Central memory CD8-positive, alpha-beta T cell (primary cell): ENCODE results near the gene C8G.

Source experiments
- ATAC-seq: fragments of 150-1000 bp; cut with Tn5 transposase; replicated peaks from 2 replicates; pipeline ENCODE4 v1.10.0; 2022; ENCODE audit warnings: mild to moderate bottlenecking, moderate FRiP score, moderate number of reproducible peaks; ENCODE audit not compliant: poor library complexity, severe bottlenecking; ENCODE audit errors: extremely low read depth
- DNase-seq, 2 donors: peaks; one replicate each; pipeline ENCODE4 v3.0.0; 2021; ENCODE audit warnings: low spot score in 2 of 2
- H3K27ac Mint-ChIP-seq: one replicate; pipeline ENCODE4 v1.8.0; 2022; ENCODE audit warnings: low read depth, mild to moderate bottlenecking, moderate library complexity, mixed read lengths
- H3K27me3 Mint-ChIP-seq: one replicate; pipeline ENCODE4 v1.8.0; 2022; ENCODE audit warnings: mixed read lengths
- H3K36me3 Mint-ChIP-seq: one replicate; pipeline ENCODE4 v1.8.0; 2022; ENCODE audit warnings: mild to moderate bottlenecking, moderate library complexity, mixed read lengths; ENCODE audit not compliant: insufficient read depth
- H3K4me1 Mint-ChIP-seq: one replicate; pipeline ENCODE4 v1.8.0; 2022; ENCODE audit warnings: mixed read lengths
- H3K4me3 Mint-ChIP-seq: one replicate; pipeline ENCODE4 v1.8.0; 2022; ENCODE audit warnings: mild to moderate bottlenecking, moderate library complexity, mixed read lengths
- H3K9me3 Mint-ChIP-seq: one replicate; pipeline ENCODE4 v1.8.0; 2022; ENCODE audit warnings: mixed read lengths

Gene C8G

DNA sequence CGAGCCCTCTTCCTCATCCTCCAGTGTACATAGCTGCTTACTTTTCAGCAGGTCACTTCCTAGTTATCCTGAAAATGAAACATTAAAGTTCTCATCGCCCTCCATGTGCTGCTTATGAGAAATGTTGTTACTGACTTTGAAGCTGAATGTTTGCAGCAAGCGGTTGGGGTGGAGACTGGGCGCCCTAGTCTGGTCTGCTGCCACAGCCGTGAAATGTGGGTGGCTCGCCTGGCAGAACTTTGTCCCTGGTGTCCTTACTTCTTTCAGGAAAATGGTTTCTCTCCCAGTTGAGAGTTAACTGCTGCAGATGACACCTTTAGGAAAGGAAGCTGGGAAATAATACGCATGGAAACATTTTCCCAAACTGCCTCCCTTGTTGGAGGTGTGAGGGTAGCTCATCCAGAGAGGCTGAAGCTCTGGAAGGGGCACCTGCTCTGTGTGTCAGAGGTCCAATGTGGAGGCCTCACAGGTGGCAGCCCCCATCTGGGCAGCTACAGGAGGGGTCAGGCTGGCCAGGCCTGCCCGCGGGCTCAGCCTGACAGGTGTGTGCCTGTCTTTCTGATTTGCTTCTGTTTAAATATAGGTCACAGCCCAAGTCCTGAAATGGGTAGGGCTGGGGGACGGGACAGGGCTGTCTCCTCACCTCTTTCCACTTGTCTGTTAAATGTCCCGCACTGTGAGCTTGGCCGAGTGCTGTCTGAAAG is 34.7 kb upstream of the C8G start:
- no peak overlapping the region for H3K4me3 Mint-ChIP-seq
- no peaks in the 10 kb centered on the region for H3K27me3 Mint-ChIP-seq
- peaks cover 38% of the 10 kb centered on the region for H3K36me3 Mint-ChIP-seq
- no peak for ATAC-seq
- no peaks in the 10 kb centered on the region for H3K9me3 Mint-ChIP-seq
- H3K27ac Mint-ChIP-seq: no peak overlapping the region
- H3K4me1 Mint-ChIP-seq: no peaks in the 10 kb centered on the region
- no peak for DNase-seq

DNA sequence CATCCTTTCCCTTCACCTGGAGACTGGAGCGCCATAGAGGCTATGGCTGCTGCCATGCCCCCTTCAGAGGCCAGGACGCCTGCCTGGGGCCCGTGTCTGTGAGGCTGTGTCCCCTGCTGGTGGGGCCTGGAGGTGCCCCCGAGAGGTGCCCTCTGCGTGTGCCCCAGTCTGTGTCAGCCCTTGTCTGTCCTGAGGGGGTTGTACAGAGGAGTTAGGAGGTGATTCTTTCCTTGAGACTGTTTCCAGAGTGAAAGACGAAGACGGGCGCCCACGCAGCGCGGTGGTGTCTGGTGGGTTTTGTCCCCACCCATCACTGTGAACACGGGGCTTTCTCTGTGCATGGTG is 34.2 kb upstream of the C8G start:
- Mint-ChIP-seq H3K9me3 (no peaks in the 10 kb centered on the region), H3K4me3 (no peak overlapping the region), H3K27ac (no peak overlapping the region), H3K27me3 (no peaks in the 10 kb centered on the region), H3K36me3 (peaks cover 38% of the 10 kb centered on the region), H3K4me1 (peaks cover 1% of the 10 kb centered on the region)
- ATAC-seq (no peak), DNase-seq (no peak)

DNA sequence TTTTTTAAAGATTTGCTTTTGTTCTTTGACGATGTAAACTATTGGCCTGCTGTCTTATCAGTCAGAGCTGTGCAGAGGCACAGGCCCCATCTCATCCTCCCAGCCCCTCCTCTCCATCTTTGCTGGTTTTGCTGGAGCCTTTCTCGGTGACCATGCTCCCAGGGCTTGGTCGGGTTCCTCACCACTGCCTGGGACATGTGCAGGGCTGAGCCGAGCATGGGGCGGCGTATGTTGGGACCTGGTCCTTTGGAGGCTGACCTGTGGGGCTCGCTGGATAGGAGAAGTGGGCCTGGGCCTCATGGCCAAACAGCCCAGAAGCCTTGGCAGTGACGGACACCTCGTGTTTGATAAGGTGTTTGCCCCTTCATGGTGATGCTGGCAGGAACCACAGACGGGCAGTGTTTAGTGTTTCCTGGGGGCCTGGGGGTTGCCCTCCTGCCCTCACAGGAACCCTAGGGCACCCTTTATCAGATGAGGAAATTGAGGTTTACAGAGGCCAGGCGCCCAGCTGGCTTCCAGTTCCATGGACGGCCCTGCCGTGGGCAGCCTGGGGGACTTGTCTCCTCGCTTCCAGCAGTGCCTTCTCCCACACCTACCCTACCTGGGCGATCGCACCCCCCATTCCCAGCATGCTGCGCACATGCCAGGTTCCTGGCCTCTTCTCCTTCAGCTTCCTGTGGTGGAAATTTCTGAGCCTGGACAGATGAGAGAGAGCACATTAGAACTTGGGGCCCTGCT is 31.2 kb upstream of the C8G start:
- Mint-ChIP-seq H3K4me1 (peaks cover 17% of the 10 kb centered on the region), H3K27me3 (no peaks in the 10 kb centered on the region), H3K27ac (peak overlapping the region; percentile 32), H3K9me3 (no peaks in the 10 kb centered on the region), H3K4me3 (no peak overlapping the region), H3K36me3 (peaks cover 39% of the 10 kb centered on the region)
- ATAC-seq: no peak
- no peak for DNase-seq

DNA sequence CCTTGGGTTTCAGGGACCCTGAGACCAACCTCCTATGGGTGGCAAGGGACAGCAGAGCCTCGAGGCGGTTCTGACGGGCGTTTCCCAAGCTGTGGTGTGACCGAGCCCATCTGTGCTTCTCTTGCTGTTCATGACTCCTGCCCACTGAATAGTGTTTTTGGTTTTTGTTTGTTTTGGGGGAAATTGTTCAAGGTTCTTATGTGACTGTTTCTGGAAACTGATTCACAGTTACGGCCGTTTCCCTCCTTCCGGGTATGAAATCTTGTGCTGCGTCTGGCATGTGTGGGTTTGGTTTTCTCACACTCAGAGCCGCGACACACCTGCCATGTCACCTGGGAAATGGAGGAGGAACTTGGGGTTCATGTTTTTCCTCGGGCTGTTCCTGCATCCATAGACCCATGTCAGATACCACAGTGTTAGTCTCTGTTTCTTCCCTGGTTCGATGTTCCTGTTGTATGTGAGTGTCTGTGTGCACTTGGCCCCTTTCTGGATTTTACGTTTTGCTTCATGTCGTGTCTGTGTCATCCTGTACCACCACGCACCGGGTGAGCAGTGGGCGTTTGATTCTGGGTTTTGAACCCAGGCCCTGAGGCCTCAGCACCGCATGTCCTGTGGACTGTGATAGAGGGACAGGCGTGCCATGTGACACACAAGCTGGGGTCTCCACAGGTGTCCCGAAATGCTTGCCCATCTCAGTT is 29.3 kb upstream of the C8G start:
- peaks cover 37% of the 10 kb centered on the region for H3K36me3 Mint-ChIP-seq
- H3K4me3 Mint-ChIP-seq: no peak overlapping the region
- no peaks in the 10 kb centered on the region for H3K9me3 Mint-ChIP-seq
- ATAC-seq: no peak
- no peak for DNase-seq
- no peaks in the 10 kb centered on the region for H3K27me3 Mint-ChIP-seq
- H3K27ac Mint-ChIP-seq: no peak overlapping the region
- H3K4me1 Mint-ChIP-seq: peaks cover 17% of the 10 kb centered on the region

DNA sequence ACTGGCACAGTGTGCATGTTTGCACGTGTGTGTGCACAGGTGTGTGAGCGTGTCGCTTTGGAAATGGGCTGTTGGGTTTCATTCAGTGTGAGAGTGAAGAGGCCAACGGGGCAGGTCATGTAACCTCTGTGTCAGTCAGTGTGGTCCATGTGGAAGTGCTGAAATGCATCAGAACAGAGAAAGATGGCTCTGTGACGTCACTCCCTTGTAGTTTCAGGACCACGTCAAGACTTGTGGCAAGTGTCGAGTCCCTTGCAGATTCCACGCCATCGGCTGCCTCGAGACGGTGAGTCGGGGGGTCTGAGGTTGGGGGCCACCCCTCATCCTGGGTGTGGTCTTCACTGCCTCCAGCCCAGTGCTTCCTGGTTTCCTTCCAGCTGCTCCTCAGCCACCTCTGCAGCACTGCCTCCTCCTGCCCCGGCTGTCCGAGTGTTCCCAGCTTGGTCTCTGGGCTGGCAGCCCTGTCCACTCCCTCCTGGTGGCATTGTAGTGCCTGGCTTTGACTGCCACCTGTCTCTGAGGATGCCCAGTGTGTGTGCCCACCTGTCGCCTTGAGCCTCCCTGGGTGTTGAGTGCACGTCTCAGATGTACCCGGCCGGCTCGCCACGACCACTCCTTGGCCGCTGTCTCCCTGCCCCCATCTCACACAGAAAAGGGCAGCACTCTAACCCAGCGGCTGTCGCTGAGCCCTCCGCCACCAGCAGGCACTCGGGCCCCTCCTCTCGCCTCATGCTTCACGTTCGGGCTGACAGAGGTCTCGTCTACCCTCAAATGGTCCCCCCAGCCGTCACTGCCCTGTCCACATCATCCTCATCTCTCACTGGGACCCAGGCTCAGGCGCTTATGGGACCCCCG is 28.5 kb upstream of the C8G start:
- Mint-ChIP-seq H3K36me3 (peaks cover 35% of the 10 kb centered on the region), H3K4me3 (no peak overlapping the region), H3K27ac (peak overlapping the region; percentile 83), H3K4me1 (peaks cover 17% of the 10 kb centered on the region), H3K9me3 (no peaks in the 10 kb centered on the region), H3K27me3 (no peaks in the 10 kb centered on the region)
- DNase-seq (no peak), ATAC-seq (no peak)

DNA sequence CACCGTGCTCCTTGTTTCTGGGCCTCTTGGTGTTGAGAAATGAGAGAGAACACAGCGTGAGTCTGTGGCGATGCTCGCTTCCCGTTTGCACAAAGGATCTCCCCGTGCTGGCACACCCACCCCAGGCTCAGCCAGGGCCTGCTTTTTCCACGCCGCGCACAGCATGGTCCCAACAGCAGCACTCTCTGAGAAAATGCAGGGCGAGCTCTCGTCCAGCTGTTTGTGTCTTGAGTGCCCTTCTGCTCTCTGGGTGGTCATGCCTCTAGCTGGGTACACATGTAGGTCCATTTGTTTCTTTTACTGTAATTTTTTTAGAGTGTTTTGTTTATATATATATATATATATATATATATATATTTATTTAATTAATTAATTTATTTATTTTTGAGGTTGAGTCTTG is 27.1 kb upstream of the C8G start:
- Mint-ChIP-seq H3K4me3 (no peak overlapping the region), H3K27ac (peak overlapping the region; percentile 83), H3K36me3 (peaks cover 34% of the 10 kb centered on the region)

DNA sequence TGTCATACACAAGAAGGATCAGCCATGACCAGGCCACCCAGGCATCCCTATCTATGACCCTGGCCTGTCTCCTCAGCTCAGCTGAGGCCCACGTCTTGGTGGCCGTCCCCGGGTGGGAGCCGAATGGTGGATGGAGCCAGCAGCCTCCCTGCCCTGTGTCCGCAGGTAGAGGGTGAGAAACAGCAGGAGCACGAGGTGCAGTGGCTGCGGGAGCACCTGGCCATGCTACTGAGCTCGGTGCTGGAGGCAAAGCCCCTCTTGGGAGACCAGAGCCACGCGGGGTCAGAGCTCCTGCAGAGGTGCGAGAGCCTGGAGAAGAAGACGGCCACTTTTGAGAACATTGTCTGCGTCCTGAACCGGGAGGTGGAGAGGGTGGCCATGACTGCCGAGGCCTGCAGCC is 25.0 kb upstream of the C8G start:
- ATAC-seq (no peak), DNase-seq (no peak)
- no peaks in the 10 kb centered on the region for H3K27me3 Mint-ChIP-seq
- H3K9me3 Mint-ChIP-seq: no peaks in the 10 kb centered on the region
- H3K4me1 Mint-ChIP-seq: peaks cover 17% of the 10 kb centered on the region
- H3K27ac Mint-ChIP-seq: peak overlapping the region; percentile 75
- no peak overlapping the region for H3K4me3 Mint-ChIP-seq
- peaks cover 32% of the 10 kb centered on the region for H3K36me3 Mint-ChIP-seq

More for the DNA sequence above, 27.1 kb upstream of the C8G start:
- H3K27me3 Mint-ChIP-seq: no peaks in the 10 kb centered on the region
- no peak for DNase-seq
- H3K9me3 Mint-ChIP-seq: no peaks in the 10 kb centered on the region
- ATAC-seq: no peak
- peaks cover 17% of the 10 kb centered on the region for H3K4me1 Mint-ChIP-seq

DNA sequence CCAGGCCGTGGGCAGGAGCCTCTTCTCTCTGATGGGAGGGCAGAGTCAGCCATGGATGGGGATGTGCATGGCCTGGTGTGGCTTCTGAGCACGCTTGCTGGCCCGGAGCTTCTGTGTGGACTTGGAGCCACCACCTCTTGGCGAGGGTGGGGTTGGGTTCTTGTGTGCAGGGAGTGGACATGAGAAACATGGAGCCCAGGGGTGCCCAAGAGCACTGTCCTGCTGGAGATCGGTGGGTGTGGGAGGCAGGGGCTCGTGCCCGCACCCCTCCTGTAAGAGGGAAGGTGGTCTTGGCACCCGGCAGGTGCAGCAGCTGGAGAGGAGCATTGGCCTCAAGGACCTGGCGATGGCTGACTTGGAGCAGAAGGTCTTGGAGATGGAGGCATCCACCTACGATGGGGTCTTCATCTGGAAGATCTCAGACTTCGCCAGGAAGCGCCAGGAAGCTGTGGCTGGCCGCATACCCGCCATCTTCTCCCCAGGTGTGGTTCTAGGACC is 24.3 kb upstream of the C8G start:
- Mint-ChIP-seq H3K9me3 (no peaks in the 10 kb centered on the region), H3K4me1 (peaks cover 17% of the 10 kb centered on the region), H3K36me3 (peaks cover 29% of the 10 kb centered on the region), H3K27ac (no peak overlapping the region), H3K4me3 (no peak overlapping the region), H3K27me3 (no peaks in the 10 kb centered on the region)
- ATAC-seq (no peak), DNase-seq (no peak)

DNA sequence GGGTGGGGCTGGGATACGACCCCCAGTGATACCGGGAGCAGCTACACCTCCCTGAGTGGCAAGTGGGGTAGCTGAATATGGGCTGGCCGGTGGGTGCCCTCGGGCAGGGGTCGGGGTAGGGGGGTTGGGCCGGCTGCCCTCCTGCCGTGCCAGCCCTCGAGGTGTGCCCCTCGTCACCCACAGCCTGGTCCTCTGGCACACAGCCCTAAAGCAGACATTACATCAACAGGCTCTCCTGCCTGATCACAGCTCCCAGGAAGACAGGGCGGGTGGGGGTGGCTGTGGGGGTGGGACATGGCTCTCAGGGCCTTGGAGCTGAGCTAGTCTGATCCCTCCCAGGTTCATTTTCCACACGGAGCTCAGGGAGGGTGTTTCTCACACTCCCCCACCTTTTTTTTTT is 23.7 kb upstream of the C8G start:
- DNase-seq (no peak), ATAC-seq (no peak)
- Mint-ChIP-seq H3K27ac (no peak overlapping the region), H3K27me3 (no peaks in the 10 kb centered on the region), H3K9me3 (no peaks in the 10 kb centered on the region), H3K4me1 (peaks cover 13% of the 10 kb centered on the region), H3K36me3 (peaks cover 27% of the 10 kb centered on the region), H3K4me3 (no peak overlapping the region)

DNA sequence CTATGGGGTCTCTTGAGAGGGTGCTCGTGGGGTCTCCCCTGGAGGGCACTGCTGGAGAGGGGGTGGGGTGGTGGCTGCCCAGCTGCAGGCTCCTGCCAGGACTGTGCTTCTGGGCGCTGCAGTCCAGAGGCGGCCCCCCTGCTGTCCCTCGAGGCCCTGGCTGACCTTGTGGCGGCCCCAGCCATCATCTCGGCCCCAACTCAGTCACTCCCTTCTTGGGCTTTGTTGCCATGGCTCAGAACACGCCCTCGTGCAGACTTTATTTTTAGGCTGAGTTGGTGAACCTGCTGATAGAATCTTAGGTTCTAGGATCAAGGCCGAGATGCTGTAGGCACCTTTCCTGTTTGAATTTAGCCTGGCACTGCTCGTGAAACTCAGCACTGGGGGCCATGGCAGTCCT is 23.3 kb upstream of the C8G start:
- Mint-ChIP-seq H3K4me1 (peaks cover 12% of the 10 kb centered on the region), H3K27me3 (no peaks in the 10 kb centered on the region), H3K36me3 (peaks cover 26% of the 10 kb centered on the region), H3K27ac (no peak overlapping the region), H3K9me3 (no peaks in the 10 kb centered on the region), H3K4me3 (no peak overlapping the region)
- no peak for ATAC-seq
- DNase-seq: no peak

DNA sequence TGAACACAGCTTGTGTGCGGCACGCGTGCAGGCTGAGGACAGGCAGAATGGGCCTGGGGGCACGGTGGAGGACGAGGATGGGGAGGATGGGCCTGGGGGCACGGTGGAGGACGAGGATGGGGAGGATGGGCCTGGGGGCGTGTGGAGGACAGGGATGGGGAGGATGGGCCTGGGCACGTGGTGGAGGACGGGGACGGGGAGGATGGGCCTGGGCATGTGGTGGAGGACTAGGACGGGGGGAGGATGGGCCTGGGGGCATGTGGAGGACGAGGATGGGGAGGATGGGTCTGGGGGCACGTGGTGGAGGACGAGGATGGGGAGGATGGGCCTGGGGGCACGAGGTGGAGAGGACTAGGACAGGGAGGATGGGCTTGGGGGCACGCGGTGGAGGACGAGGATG is 22.5 kb upstream of the C8G start:
- H3K4me3 Mint-ChIP-seq: no peak overlapping the region
- H3K4me1 Mint-ChIP-seq: peaks cover 4% of the 10 kb centered on the region
- DNase-seq (no peak), ATAC-seq (no peak)
- H3K36me3 Mint-ChIP-seq: peaks cover 25% of the 10 kb centered on the region
- H3K9me3 Mint-ChIP-seq: no peaks in the 10 kb centered on the region
- no peaks in the 10 kb centered on the region for H3K27me3 Mint-ChIP-seq
- peak overlapping the region; percentile 49 for H3K27ac Mint-ChIP-seq

DNA sequence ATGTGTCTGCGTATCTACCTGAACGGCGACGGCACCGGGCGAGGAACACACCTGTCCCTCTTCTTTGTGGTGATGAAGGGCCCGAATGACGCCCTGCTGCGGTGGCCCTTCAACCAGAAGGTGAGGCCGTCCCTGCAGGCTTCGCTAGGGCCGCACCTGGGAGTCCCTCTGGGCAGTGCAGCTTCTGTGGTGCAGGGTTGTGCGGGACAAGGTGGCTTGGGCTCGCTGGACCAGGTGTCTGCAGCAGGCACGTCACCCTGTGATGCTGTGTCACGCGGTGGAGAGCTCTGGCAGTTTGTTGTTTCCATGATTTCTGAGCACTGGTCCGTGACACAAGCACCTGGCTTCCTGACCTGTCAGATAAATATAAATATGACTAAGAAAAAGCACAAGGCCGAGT is 21.2 kb upstream of the C8G start:
- DNase-seq (no peak), ATAC-seq (no peak)
- Mint-ChIP-seq H3K36me3 (peaks cover 21% of the 10 kb centered on the region), H3K4me1 (peaks cover 8% of the 10 kb centered on the region), H3K4me3 (no peak overlapping the region), H3K27ac (no peak overlapping the region), H3K27me3 (no peaks in the 10 kb centered on the region), H3K9me3 (no peaks in the 10 kb centered on the region)
